SK-N-SH treated with all-trans-retinoic acid at 6 μM for 48 hours (cell line): ENCODE data around the gene CENPK.

Source experiments
- ATAC-seq: fragments of 200-7000 bp; cut with Tn5 transposase; 3 replicates; pipeline ENCODE4 v1.9.1; 2020; ENCODE audit warnings: mild to moderate bottlenecking, moderate library complexity
- ARNTL ChIP-seq: fragments of 450-650 bp; formaldehyde crosslinking; IDR thresholded peaks from 2 replicates; pipeline ENCODE4 v1.5.0; 2020; ENCODE audit warnings: low read depth, mild to moderate bottlenecking, moderate library complexity, borderline replicate concordance
- BACH2 ChIP-seq: fragments of 250-450 bp; sonication (Bioruptor Pico); IDR thresholded peaks from 2 replicates; pipeline ENCODE4 v1.9.0; 2021; ENCODE audit warnings: mild to moderate bottlenecking, borderline replicate concordance
- CSDC2 ChIP-seq: fragments of 250-450 bp; sonication (Bioruptor Pico); IDR thresholded peaks from 2 replicates; pipeline ENCODE4 v1.5.0; 2020; ENCODE audit warnings: mild to moderate bottlenecking, moderate library complexity
- ESRRG ChIP-seq: fragments of 250-450 bp; sonication (Bioruptor Pico); IDR thresholded peaks from 2 replicates; pipeline ENCODE4 v1.6.1; 2021; ENCODE audit warnings: mild to moderate bottlenecking
- GLIS3 ChIP-seq: fragments of 250-450 bp; sonication (Bioruptor Pico); IDR thresholded peaks from 2 replicates; pipeline ENCODE4 v1.5.0; 2020; ENCODE audit warnings: mild to moderate bottlenecking, moderate library complexity
- ISL1 ChIP-seq: fragments of 250-450 bp; sonication (Bioruptor Pico); IDR thresholded peaks from 2 replicates; pipeline ENCODE4 v2.1.2; 2022; ENCODE audit warnings: mild to moderate bottlenecking, moderate library complexity
- OSR1 ChIP-seq: fragments of 250-450 bp; sonication (Bioruptor Pico); IDR thresholded peaks from 2 replicates; pipeline ENCODE4 v1.8.0; 2022; ENCODE audit warnings: moderate library complexity, mild to moderate bottlenecking, inconsistent platforms
- PPARA ChIP-seq: fragments of 250-450 bp; sonication (Bioruptor Pico); IDR thresholded peaks from 2 replicates; pipeline ENCODE4 v1.5.0; 2020; ENCODE audit warnings: mild to moderate bottlenecking, borderline replicate concordance
- RARB ChIP-seq: fragments of 250-450 bp; sonication (Bioruptor Pico); IDR thresholded peaks from 2 replicates; pipeline ENCODE4 v1.8.0; 2021; ENCODE audit warnings: mild to moderate bottlenecking, moderate library complexity
- SNAI2 ChIP-seq: fragments of 250-450 bp; sonication (Bioruptor Pico); IDR thresholded peaks from 2 replicates; pipeline ENCODE4 v1.5.0; 2020; ENCODE audit warnings: mild to moderate bottlenecking, moderate library complexity
- TCF4 ChIP-seq: fragments of 250-450 bp; sonication (Bioruptor Pico); IDR thresholded peaks from 2 replicates; pipeline ENCODE4 v1.8.0; 2021; ENCODE audit warnings: mild to moderate bottlenecking, moderate library complexity, borderline replicate concordance
- TOX ChIP-seq: fragments of 250-450 bp; sonication (Bioruptor Pico); IDR thresholded peaks from 2 replicates; pipeline ENCODE4 v1.8.0; 2021; ENCODE audit warnings: mild to moderate bottlenecking, moderate library complexity, borderline replicate concordance
- ZC3H10 ChIP-seq: fragments of 250-450 bp; sonication (Bioruptor Pico); IDR thresholded peaks from 2 replicates; pipeline ENCODE4 v1.5.1; 2021; ENCODE audit warnings: mild to moderate bottlenecking, moderate library complexity
- ZFP3 ChIP-seq: fragments of 250-450 bp; sonication (Bioruptor Pico); IDR thresholded peaks from 2 replicates; pipeline ENCODE4 v1.5.0; 2020; ENCODE audit warnings: mild to moderate bottlenecking, moderate library complexity
- ZFP30 ChIP-seq: fragments of 450-650 bp; formaldehyde crosslinking; IDR thresholded peaks from 2 replicates; pipeline ENCODE4 v1.5.0; 2022; ENCODE audit warnings: mild to moderate bottlenecking, moderate library complexity
- ZNF565 ChIP-seq: fragments of 450-650 bp; formaldehyde crosslinking; conservative IDR thresholded peaks from 2 replicates; pipeline ENCODE4 v1.5.0; 2020; ENCODE audit warnings: low read depth, mild to moderate bottlenecking, moderate library complexity
- ZNF70 ChIP-seq: fragments of 450-650 bp; formaldehyde crosslinking; IDR thresholded peaks from 2 replicates; pipeline ENCODE4 v1.5.0; 2020; ENCODE audit warnings: mild to moderate bottlenecking, moderate library complexity
- ZNF8 ChIP-seq: fragments of 450-650 bp; formaldehyde crosslinking; IDR thresholded peaks from 2 replicates; pipeline ENCODE4 v1.5.0; 2020; ENCODE audit warnings: mild to moderate bottlenecking, moderate library complexity
- TF ChIP-seq, protein P1 (sequence below): fragments of 250-450 bp; sonication (Bioruptor Pico); IDR thresholded peaks from 2 replicates; pipeline ENCODE4 v1.5.0; 2020; ENCODE audit warnings: mild to moderate bottlenecking, moderate library complexity
- TF ChIP-seq, protein P2 (sequence below): fragments of 250-450 bp; sonication (Bioruptor Pico); IDR thresholded peaks from 2 replicates; pipeline ENCODE4 v1.5.1; 2021; ENCODE audit warnings: mild to moderate bottlenecking, moderate library complexity
- TF ChIP-seq, protein P3 (sequence below): fragments of 250-450 bp; sonication (Bioruptor Pico); IDR thresholded peaks from 2 replicates; pipeline ENCODE4 v1.8.0; 2020; ENCODE audit warnings: mild to moderate bottlenecking, moderate library complexity, borderline replicate concordance
- TF ChIP-seq, protein P4 (sequence below): fragments of 250-450 bp; sonication (Bioruptor Pico); IDR thresholded peaks from 2 replicates; pipeline ENCODE4 v1.5.1; 2020; ENCODE audit warnings: low read depth, mild to moderate bottlenecking, moderate library complexity
- TF ChIP-seq, protein P5 (sequence below): fragments of 250-450 bp; sonication (Bioruptor Pico); IDR thresholded peaks from 2 replicates; pipeline ENCODE4 v1.8.0; 2021; ENCODE audit warnings: low read depth, mild to moderate bottlenecking, moderate library complexity, borderline replicate concordance

Gene CENPK

DNA sequence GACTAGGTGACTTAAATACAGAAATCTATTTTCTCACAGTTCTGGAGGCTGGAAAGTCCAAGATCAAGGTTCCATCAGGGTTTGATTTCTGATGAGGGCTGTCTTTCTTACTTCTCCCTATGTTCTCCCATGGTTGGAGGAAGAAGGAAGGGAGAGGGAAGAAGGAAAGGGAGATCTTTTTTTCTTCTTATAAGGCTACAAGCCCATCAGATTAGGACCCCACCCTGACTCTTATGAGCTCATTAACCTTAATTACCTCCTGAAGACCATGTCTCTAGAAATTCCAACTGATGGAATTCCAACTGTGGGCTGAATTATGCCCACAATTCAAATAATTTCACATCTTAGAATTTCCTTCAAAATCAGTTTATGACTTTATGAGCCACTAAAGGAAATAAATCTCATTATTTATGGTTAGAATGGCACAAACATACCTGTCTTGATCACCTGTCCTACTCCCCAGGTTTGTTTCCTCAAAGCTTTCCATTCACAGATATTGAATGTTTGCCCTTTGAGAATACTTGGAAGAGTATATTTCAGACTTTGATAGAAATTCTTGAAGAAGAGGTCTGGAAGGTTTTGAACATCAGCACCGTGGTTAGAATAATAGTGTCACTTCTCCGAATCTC lies 7.7 kb upstream of the CENPK start:
- no peak for ATAC-seq
- no peak for TF ChIP-seq RARB (CRISPR knock-in tag)
- TF ChIP-seq, protein P1, sequence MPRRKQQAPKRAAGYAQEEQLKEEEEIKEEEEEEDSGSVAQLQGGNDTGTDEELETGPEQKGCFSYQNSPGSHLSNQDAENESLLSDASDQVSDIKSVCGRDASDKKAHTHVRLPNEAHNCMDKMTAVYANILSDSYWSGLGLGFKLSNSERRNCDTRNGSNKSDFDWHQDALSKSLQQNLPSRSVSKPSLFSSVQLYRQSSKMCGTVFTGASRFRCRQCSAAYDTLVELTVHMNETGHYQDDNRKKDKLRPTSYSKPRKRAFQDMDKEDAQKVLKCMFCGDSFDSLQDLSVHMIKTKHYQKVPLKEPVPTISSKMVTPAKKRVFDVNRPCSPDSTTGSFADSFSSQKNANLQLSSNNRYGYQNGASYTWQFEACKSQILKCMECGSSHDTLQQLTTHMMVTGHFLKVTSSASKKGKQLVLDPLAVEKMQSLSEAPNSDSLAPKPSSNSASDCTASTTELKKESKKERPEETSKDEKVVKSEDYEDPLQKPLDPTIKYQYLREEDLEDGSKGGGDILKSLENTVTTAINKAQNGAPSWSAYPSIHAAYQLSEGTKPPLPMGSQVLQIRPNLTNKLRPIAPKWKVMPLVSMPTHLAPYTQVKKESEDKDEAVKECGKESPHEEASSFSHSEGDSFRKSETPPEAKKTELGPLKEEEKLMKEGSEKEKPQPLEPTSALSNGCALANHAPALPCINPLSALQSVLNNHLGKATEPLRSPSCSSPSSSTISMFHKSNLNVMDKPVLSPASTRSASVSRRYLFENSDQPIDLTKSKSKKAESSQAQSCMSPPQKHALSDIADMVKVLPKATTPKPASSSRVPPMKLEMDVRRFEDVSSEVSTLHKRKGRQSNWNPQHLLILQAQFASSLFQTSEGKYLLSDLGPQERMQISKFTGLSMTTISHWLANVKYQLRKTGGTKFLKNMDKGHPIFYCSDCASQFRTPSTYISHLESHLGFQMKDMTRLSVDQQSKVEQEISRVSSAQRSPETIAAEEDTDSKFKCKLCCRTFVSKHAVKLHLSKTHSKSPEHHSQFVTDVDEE (CRISPR knock-in tag), result no peak
- TF ChIP-seq, protein P2, sequence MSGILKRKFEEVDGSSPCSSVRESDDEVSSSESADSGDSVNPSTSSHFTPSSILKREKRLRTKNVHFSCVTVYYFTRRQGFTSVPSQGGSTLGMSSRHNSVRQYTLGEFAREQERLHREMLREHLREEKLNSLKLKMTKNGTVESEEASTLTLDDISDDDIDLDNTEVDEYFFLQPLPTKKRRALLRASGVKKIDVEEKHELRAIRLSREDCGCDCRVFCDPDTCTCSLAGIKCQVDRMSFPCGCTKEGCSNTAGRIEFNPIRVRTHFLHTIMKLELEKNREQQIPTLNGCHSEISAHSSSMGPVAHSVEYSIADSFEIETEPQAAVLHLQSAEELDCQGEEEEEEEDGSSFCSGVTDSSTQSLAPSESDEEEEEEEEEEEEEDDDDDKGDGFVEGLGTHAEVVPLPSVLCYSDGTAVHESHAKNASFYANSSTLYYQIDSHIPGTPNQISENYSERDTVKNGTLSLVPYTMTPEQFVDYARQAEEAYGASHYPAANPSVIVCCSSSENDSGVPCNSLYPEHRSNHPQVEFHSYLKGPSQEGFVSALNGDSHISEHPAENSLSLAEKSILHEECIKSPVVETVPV (CRISPR knock-in tag), result no peak
- TF ChIP-seq ZC3H10 (CRISPR knock-in tag), result no peak
- no peak for TF ChIP-seq ISL1 (CRISPR knock-in tag)
- TF ChIP-seq, protein P3, sequence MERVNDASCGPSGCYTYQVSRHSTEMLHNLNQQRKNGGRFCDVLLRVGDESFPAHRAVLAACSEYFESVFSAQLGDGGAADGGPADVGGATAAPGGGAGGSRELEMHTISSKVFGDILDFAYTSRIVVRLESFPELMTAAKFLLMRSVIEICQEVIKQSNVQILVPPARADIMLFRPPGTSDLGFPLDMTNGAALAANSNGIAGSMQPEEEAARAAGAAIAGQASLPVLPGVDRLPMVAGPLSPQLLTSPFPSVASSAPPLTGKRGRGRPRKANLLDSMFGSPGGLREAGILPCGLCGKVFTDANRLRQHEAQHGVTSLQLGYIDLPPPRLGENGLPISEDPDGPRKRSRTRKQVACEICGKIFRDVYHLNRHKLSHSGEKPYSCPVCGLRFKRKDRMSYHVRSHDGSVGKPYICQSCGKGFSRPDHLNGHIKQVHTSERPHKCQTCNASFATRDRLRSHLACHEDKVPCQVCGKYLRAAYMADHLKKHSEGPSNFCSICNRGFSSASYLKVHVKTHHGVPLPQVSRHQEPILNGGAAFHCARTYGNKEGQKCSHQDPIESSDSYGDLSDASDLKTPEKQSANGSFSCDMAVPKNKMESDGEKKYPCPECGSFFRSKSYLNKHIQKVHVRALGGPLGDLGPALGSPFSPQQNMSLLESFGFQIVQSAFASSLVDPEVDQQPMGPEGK (CRISPR knock-in tag), result no peak
- TF ChIP-seq SNAI2 (CRISPR knock-in tag), result no peak
- no peak for TF ChIP-seq ZNF70 (CRISPR knock-in tag)
- no peak for TF ChIP-seq ESRRG (CRISPR knock-in tag)
- no peak for TF ChIP-seq GLIS3
- no peak for TF ChIP-seq ZNF8 (CRISPR knock-in tag)
- TF ChIP-seq ZFP30 (CRISPR knock-in tag), result no peak
- no peak for TF ChIP-seq OSR1 (CRISPR knock-in tag)
- TF ChIP-seq, protein P4, sequence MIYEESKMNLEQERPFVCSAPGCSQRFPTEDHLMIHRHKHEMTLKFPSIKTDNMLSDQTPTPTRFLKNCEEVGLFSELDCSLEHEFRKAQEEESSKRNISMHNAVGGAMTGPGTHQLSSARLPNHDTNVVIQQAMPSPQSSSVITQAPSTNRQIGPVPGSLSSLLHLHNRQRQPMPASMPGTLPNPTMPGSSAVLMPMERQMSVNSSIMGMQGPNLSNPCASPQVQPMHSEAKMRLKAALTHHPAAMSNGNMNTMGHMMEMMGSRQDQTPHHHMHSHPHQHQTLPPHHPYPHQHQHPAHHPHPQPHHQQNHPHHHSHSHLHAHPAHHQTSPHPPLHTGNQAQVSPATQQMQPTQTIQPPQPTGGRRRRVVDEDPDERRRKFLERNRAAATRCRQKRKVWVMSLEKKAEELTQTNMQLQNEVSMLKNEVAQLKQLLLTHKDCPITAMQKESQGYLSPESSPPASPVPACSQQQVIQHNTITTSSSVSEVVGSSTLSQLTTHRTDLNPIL (CRISPR knock-in tag), result no peak
- TF ChIP-seq CSDC2 (CRISPR knock-in tag), result no peak
- TF ChIP-seq ZFP3 (CRISPR knock-in tag), result no peak
- no peak for TF ChIP-seq TOX
- no peak for TF ChIP-seq PPARA (CRISPR knock-in tag)
- TF ChIP-seq ZNF565, result no peak
- TF ChIP-seq, protein P5, sequence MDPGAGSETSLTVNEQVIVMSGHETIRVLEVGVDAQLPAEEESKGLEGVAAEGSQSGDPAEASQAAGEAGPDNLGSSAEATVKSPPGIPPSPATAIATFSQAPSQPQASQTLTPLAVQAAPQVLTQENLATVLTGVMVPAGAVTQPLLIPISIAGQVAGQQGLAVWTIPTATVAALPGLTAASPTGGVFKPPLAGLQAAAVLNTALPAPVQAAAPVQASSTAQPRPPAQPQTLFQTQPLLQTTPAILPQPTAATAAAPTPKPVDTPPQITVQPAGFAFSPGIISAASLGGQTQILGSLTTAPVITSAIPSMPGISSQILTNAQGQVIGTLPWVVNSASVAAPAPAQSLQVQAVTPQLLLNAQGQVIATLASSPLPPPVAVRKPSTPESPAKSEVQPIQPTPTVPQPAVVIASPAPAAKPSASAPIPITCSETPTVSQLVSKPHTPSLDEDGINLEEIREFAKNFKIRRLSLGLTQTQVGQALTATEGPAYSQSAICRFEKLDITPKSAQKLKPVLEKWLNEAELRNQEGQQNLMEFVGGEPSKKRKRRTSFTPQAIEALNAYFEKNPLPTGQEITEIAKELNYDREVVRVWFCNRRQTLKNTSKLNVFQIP (CRISPR knock-in tag), result no peak
- TF ChIP-seq, all 23 proteins: peak for 0

DNA sequence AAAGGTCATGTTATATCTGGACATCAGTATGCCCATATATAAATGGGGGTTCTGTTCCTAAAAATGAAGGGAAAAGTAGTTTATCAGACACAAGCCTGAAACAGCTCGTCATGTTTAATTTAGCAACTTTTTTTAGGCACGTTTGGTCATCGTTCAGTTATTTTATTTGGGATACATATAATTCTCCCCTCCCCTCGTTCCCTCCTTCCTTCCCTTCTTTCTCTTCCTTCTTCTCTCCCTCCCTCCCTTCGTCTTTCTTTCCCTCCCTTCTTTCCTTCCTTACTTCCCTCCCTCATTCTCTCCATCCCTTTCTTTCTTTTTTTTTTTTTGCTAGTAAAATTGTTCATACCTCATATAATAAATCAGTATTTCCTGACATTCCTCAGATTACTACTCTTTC lies 3.5 kb upstream of the CENPK start:
- TF ChIP-seq ZFP3 (CRISPR knock-in tag), result no peak
- TF ChIP-seq, protein P2 (CRISPR knock-in tag), result no peak
- no peak for TF ChIP-seq ARNTL (CRISPR knock-in tag)
- no peak for TF ChIP-seq BACH2 (CRISPR knock-in tag)
- TF ChIP-seq ZNF70 (CRISPR knock-in tag), result no peak
- TF ChIP-seq, protein P1 (CRISPR knock-in tag), result no peak
- no peak for TF ChIP-seq SNAI2 (CRISPR knock-in tag)
- no peak for TF ChIP-seq OSR1 (CRISPR knock-in tag)
- no peak for TF ChIP-seq RARB (CRISPR knock-in tag)
- TF ChIP-seq, protein P4 (CRISPR knock-in tag), result no peak
- TF ChIP-seq ZFP30 (CRISPR knock-in tag), result no peak
- no peak for TF ChIP-seq ZNF8 (CRISPR knock-in tag)
- no peak for TF ChIP-seq TCF4 (CRISPR knock-in tag)
- no peak for TF ChIP-seq TOX
- TF ChIP-seq ZNF565, result no peak
- no peak for TF ChIP-seq ISL1 (CRISPR knock-in tag)
- no peak for TF ChIP-seq PPARA (CRISPR knock-in tag)
- TF ChIP-seq CSDC2 (CRISPR knock-in tag), result no peak
- no peak for TF ChIP-seq ESRRG (CRISPR knock-in tag)
- ATAC-seq, result no peak
